Renal cortex interstitium (tissue), 11 donors: Measurements from ENCODE around the gene MSLN. TPM values are rescaled to one million over a fixed set of nuclear protein-coding genes. Genes with fewer than 3 reads are reported as not detected.

Experiments used
- DNase-seq, 11 donors: peaks; one replicate each; pipeline ENCODE4 v3.0.0-alpha.2; 2013; ENCODE audit warnings: low read depth in 9 of 11, low spot score in 4 of 11; ENCODE audit errors: extremely low read depth in 1 of 11
- polyA plus RNA-seq, 3 donors: library from polyadenylated mRNA; unstranded; fragments of 120-200 nt; gene quantifications; one replicate each; pipeline ENCODE4 v1.2.1, GENCODE V29; 2013; ENCODE audit not compliant: insufficient read length in 3 of 3

The MSLN gene
- polyA plus RNA-seq, 3 donors = 12.7 to 36.0 (median 18.1) TPM

GRCh38 chr16:720990-721764 lies 39.4 kb upstream of the MSLN start, which contains the start of gene ANTKMT:
TSS of gene ANTKMT (plus strand) at chr16:721146. CDS start at chr16:721275, 129 bp downstream.
- DNase-seq = peak in 6 of 11 donors; percentile 55 to 82 (median 74)

DNA sequence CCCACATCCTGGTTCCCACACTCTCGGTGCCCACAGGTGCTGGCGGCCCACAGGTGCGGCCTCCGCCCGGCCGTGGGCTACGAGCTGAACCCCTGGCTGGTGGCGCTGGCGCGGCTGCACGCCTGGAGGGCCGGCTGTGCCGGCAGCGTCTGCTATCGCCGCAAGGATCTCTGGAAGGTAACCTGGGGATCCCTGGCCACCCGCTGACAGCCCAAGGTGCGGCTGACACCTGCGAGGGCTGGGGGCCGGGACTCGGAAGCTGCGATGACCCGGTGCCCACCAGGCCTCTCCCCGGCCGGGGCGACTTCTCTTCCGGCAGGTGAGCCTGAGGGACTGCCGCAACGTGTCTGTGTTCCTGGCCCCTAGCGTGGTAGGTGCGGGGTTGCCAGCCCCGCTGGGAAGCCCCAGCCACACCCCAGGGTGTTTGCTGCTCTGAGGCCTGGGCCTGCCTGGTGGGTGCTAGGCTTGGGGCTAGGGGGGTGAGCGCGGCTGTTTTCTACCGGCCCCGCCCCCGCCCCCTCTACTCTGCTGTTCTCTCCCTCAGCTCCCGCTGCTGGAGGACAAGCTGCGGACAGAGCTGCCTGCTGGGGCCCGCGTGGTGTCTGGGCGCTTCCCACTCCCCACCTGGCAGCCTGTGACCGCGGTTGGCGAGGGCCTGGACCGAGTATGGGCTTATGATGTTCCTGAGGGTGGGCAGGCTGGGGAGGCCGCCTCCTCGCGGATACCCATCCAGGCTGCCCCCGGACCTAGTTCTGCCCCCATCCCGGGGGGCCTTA lies 38.6 kb upstream of the MSLN start:
- no peak for DNase-seq

GRCh38 chr16:722835-723633 lies 37.5 kb upstream of the MSLN start:
- DNase-seq = no peak

DNA sequence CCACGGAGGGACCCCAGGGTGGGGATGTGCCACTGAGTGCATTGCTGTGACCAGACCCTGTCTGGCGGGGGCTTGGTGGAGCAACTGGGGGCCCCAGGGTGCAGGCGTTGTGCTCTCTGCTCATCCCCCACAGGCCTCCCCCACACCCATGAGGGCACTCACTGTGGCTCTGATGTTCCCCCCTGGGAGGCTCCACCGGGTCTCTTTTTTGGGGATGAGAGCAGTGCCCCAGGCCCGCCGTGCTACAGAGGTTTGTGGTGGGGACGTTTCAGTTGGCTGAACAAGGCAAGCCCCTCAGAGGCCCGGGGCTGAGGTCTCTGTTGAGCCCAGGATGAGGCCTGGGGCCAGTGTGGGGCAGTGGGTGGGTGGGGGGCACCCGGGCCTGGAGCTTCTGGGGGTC lies 36.8 kb upstream of the MSLN start:
- no peak for DNase-seq

GRCh38 chr16:724188-725040 lies 36.1 kb upstream of the MSLN start:
- DNase-seq = no peak

- no peak for DNase-seq
These were observed 35.5 kb upstream of the MSLN start for GRCh38 chr16:725041-725376.

DNA sequence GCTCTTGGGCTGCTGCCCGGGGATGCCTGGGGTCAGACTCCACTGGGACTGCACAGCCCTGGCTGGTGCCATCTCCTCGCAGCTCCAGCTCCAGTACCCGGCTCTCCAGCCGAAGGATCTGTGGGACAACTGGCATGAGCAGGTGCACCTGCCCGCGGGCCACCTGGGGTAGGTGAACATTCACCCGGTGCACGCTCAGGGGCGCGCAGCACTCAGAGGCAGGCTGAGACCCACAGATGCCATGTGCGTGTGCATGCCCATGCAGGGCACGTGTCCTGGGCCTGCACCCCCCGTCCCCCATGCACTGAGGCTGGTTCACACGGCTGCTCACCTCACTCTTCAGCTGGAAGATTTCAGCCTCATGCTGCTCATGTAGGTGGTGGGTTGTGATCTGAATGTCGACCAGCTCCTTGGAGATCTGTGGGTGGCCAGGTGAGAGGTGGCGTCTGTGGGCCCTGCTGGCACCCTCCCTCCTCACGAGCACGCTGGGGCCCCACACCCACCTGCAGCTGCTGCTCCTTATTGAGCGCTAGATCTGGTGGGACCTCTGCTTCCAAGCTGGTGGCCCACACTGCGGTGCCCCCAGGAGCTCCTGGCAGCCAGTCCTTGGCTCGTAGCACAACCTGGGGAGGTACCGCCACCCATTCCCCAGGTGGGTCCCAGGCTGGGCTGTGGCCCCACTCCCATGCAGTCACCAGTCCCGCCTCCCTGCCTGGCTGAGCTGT lies 34.9 kb upstream of the MSLN start:
- no peak for DNase-seq

DNA sequence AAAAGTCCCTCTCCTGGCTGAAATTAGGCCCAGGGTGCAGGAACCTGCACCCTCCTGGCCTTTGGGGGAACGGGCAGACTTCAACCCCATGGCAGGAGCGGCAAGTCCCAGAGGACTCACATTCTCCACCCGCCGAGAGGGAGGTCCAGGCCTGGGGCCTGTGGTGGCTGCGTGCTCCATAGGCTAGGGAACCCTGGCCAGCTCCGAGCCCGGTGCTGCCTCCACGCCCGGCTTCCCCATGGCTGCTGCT lies 34.4 kb upstream of the MSLN start:
- no peak for DNase-seq

DNA sequence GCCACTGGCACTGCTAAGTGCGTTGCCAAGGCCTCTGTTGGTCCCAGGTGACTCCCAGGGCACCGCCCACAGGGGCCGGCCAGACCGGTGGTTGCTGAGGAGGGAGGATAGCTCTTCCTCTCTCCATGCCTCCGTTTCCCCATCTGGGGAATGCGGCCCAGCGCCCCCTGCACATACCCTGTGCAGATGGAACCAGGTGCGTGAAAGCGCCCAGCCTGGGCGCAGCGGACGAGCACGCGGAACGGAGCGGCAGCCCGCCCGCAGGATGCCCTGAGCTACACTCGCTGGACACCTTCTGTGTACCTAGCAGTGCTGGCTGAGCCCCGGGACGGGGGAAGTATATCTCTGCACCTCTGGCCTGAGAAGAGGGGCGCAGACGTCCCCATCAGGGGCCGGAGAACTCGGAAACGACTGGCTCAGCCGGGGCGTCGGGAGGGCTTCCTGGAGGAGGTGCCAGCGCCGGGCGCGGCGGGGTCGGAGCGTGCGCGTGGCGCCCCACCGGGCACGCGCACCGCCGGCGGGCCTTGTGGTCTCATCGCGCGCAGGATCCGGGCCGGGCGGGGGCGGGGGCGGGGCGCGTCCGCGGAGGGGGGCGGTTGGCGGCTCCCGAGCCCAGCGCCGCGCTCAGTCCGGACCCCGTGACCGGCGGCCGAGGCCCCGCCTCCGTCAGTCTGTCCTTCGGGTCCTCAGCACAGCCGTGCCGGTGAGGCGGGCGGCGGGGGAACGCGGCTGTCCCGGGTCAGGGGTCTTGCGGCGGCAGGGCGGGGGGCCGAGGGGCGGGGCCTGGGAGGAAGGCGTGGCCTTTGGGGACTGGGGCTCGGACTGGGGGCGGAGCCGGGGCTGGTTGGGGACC lies 33.9 kb upstream of the MSLN start, which contains the start of the genes CCDC78 and HAGHL:
TSS of gene CCDC78 (minus strand) at position 6 of the 853 bp plus-strand sequence. CDS start 76 bp downstream, outside the sequence.
TSS of gene HAGHL (plus strand) at position 669 of the 853 bp plus-strand sequence. CDS start 404 bp downstream, outside the sequence.
- DNase-seq = no peak

DNA sequence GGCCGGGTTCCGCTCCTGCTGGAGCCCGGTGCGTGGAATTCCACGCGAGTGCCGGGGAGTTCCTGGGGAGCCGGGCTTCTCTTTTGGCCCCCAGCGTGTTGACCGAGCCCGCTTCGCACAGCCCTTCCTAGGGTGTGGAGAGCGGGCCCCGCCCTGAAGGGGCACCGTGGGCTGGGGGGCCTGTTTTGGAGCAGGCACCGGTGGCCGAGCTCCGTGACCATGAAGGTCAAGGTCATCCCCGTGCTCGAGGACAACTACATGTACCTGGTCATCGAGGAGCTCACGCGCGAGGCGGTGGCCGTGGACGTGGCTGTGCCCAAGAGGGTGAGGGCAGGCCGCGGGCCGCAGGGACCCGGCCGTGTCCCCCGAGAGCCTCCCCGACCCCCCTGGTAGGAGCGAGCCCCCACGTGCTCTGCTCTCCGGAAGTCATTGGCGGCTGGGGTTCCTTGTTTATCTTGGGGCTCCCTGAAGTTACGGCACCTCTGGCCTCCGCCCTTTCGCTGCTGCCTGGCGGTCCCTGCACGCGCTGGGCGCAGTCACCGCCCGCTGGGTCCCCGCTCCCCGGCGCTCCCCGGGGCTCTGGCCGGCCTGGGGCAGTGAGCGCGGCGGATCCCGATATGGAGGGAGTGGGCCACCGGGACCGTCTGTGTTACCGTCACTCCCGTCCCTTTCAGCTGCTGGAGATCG lies 33.1 kb upstream of the MSLN start:
- DNase-seq = no peak

- DNase-seq = no peak
These were observed 32.2 kb upstream of the MSLN start for GRCh38 chr16:728131-728889.

DNA sequence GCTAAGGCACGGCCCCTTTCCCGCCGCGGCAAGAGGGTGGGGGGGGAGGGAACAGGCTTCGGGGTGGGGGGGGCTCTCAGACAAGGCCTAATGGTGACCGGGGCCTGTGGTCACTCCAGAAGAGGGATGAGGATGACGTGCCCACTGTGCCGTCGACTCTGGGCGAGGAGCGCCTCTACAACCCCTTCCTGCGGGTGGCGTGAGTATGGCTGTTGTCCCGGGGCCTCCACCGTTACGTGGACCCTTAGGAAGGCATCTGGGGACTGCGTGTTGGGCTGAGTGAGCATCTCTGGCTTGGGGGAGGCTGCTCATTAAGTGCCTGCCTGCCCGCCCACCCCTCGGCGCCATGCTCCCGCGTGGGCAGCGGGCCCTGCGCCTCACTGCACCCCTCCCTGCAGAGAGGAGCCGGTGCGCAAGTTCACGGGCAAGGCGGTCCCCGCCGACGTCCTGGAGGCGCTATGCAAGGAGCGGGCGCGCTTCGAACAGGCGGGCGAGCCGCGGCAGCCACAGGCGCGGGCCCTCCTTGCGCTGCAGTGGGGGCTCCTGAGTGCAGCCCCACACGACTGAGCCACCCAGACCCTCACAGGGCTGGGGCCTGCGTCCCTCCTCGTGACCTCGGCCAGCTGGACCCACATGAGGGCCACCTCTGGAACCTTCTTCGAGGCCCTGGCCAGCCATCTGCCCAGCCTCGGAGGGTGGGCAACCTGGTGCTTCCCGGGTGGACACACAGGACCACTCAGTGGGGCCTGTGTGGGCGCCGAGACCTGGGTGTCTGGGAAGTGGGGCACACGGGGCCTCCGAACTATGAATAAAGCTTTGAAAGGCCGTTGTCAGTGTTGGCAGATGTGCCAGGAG lies 31.4 kb upstream of the MSLN start:
- DNase-seq = no peak

- no peak for DNase-seq
These were observed 30.5 kb upstream of the MSLN start for GRCh38 chr16:729768-730665.
